Skeletal muscle satellite cell (primary cell): Measurements from ENCODE around the gene TBC1D10B.

Experiments
- H3K27me3 ChIP-seq: 2 replicates; pipeline ENCODE4 v1.7.0; 2013; ENCODE audit warnings: low read length; ENCODE audit not compliant: control insufficient read depth, insufficient read depth
- H3K36me3 ChIP-seq: 2 replicates; pipeline ENCODE4 v1.7.0; 2013; ENCODE audit warnings: mild to moderate bottlenecking, control low read depth, low read length; ENCODE audit not compliant: insufficient read depth
- H3K4me1 ChIP-seq: 2 replicates; pipeline ENCODE4 v1.7.0; 2013; ENCODE audit warnings: low read length; ENCODE audit not compliant: control insufficient read depth, insufficient read depth
- H3K4me2 ChIP-seq: 2 replicates; pipeline ENCODE4 v1.7.0; 2013; ENCODE audit warnings: mild to moderate bottlenecking, low read length
- H3K4me3 ChIP-seq: 2 replicates; pipeline ENCODE4 v1.7.0; 2013; ENCODE audit warnings: low read length
- H3K9ac ChIP-seq: 2 replicates; pipeline ENCODE4 v1.7.0; 2013; ENCODE audit warnings: mild to moderate bottlenecking, low read depth, low read length, moderate library complexity
- H3K9me3 ChIP-seq: replicated peaks from 2 replicates; pipeline ENCODE4 v1.7.0; 2013; ENCODE audit warnings: mild to moderate bottlenecking, control low read depth, low read length

Gene TBC1D10B

GRCh38 chr16:30368122-30368791 lies 2.0 kb downstream of the TBC1D10B start:
- H3K36me3 ChIP-seq, result peaks cover 16% of the 10 kb centered on the region
- no peaks in the 10 kb centered on the region for H3K9me3 ChIP-seq
- H3K4me2 ChIP-seq, result peak overlapping the region; percentile 86
- no peaks in the 10 kb centered on the region for H3K27me3 ChIP-seq
- H3K4me3 ChIP-seq, result peak overlapping the region; percentile 71
- peaks cover 29% of the 10 kb centered on the region for H3K4me1 ChIP-seq
- peak overlapping the region; percentile 71 for H3K9ac ChIP-seq

- H3K4me3 ChIP-seq, result peak overlapping the region; percentile 71
- H3K9ac ChIP-seq, result peak overlapping the region; percentile 71
- H3K9me3 ChIP-seq, result no peaks in the 10 kb centered on the region
- H3K36me3 ChIP-seq, result peaks cover 18% of the 10 kb centered on the region
- H3K4me2 ChIP-seq, result peak overlapping the region; percentile 86
- no peaks in the 10 kb centered on the region for H3K27me3 ChIP-seq
- H3K4me1 ChIP-seq, result peaks cover 29% of the 10 kb centered on the region
Measured at GRCh38 chr16:30367349-30368009, 2.8 kb downstream of the TBC1D10B start.

- Histone ChIP-seq H3K4me2 (peak overlapping the region; percentile 86), H3K36me3 (peaks cover 21% of the 10 kb centered on the region), H3K9ac (no peak overlapping the region), H3K4me1 (peaks cover 24% of the 10 kb centered on the region), H3K4me3 (peak overlapping the region; percentile 13), H3K9me3 (no peaks in the 10 kb centered on the region), H3K27me3 (no peaks in the 10 kb centered on the region)
Measured at GRCh38 chr16:30366511-30366910, 3.8 kb downstream of the TBC1D10B start.

DNA sequence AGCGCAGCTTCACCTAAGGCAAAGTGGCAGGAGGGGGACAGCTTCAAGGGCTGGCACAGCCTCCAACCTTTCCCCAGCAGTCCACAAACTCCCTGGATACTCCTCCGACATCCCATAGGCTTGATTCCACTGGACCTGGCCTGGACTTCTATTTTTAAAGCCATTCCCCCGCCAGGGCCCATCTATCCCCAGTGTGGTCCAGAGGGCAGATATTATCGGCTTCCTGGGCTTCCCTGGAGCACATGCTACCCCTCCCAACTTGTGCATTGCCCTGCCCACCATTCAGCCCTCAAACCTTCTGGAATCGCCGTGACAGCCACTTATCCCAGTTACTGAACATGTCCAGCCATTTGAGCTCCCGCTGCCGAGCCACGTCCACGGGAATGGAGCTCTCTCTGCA lies 5.1 kb downstream of the TBC1D10B start:
- H3K4me1 ChIP-seq, result peaks cover 19% of the 10 kb centered on the region
- H3K27me3 ChIP-seq, result no peaks in the 10 kb centered on the region
- H3K4me2 ChIP-seq, result no peak overlapping the region
- no peak overlapping the region for H3K4me3 ChIP-seq
- H3K9me3 ChIP-seq, result no peaks in the 10 kb centered on the region
- peaks cover 30% of the 10 kb centered on the region for H3K36me3 ChIP-seq
- no peak overlapping the region for H3K9ac ChIP-seq

- H3K9me3 ChIP-seq, result no peaks in the 10 kb centered on the region
- peaks cover 44% of the 10 kb centered on the region for H3K36me3 ChIP-seq
- H3K4me2 ChIP-seq, result no peak overlapping the region
- H3K9ac ChIP-seq, result no peak overlapping the region
- H3K4me3 ChIP-seq, result no peak overlapping the region
- H3K27me3 ChIP-seq, result no peaks in the 10 kb centered on the region
- peaks cover 14% of the 10 kb centered on the region for H3K4me1 ChIP-seq
Measured at GRCh38 chr16:30361180-30361579, 9.1 kb downstream of the TBC1D10B start.

DNA sequence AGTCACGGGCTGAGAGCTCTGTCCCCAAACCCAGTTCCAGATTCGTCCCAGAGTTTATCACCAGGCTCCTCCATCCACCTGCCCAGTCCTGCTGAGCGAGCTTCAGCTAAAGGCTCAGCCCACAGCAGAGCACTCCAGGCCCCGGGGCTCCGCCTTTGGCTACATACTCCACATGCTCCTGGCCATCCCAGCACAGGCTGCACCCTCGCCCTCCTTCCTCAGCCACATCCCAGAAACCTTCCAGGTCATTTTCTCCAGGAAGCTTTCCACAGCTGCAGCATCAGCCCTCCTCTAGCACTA lies 10.5 kb downstream of the TBC1D10B start:
- no peaks in the 10 kb centered on the region for H3K9me3 ChIP-seq
- peaks cover 34% of the 10 kb centered on the region for H3K36me3 ChIP-seq
- H3K4me3 ChIP-seq, result no peak overlapping the region
- H3K27me3 ChIP-seq, result no peaks in the 10 kb centered on the region
- no peak overlapping the region for H3K9ac ChIP-seq
- H3K4me1 ChIP-seq, result peaks cover 23% of the 10 kb centered on the region
- H3K4me2 ChIP-seq, result no peak overlapping the region

- no peak overlapping the region for H3K4me2 ChIP-seq
Measured at GRCh38 chr16:30358990-30359870, 11.1 kb downstream of the TBC1D10B start.

DNA sequence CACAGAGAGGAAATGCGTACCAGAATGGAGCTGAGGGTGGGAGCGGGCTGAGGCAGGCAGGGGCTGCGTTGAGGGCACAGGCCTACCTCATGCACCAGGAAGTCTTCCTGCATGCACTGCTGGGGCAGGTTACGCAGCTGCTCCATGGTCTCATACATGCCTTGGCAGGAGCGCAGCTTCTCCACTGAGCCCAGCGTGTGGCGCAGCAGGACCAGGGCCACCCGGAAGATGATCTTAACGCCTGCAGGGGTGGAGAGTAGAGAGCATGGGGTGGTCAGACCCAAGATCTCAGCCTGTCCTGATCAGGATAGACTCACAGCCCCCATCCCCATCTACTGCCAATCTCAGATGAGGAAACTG lies 11.7 kb downstream of the TBC1D10B start:
- H3K36me3 ChIP-seq, result peaks cover 38% of the 10 kb centered on the region
- no peak overlapping the region for H3K4me3 ChIP-seq

More at GRCh38 chr16:30358990-30359870, 11.1 kb downstream of the TBC1D10B start:
- H3K9me3 ChIP-seq, result no peaks in the 10 kb centered on the region
- H3K4me3 ChIP-seq, result no peak overlapping the region
- H3K4me1 ChIP-seq, result peaks cover 23% of the 10 kb centered on the region
- no peaks in the 10 kb centered on the region for H3K27me3 ChIP-seq
- H3K9ac ChIP-seq, result no peak overlapping the region
- H3K36me3 ChIP-seq, result peaks cover 33% of the 10 kb centered on the region

DNA sequence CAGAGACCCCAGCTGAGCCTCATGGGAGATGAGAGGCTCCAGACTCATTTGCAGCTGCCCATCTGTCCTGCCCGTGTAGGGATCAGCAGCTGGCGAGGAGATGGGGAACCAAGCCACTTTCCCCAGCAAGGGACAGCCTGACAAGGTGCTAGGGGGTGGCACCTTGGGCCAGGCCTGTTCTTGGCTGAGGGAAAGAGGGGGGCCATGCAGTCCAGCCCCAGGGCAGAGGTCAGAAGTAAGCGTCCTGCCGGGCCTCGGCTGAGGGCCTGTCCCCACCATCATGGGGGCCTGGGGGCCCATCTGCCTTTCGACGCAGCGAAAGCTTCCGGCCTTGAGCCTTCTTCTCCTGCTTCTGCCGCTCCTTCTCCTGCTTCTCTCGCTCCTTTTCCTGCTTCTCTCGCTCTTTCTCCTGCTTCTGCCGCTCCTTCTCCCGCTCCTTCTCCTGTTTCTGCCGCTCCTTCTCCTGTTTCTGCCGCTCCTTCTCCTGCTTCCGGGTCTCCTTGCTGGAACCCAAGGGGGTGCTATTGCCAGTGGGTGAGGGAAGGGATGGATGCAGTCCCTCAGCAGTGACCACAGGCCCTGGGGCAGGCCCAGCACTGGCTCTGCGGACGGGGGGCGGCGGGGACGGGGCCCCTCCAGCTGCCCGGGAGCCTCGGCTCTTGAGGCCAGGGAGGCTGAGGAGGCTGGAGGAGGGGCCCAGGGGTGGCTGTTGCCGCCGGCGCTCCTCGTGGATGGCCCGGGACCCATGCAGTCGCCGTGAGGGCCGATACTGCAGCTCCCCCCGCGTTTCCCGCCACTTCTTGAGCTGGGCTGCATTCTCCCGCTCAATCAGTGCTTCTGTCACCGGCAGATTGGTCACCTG lies 12.3 kb downstream of the TBC1D10B start:
- peaks cover 33% of the 10 kb centered on the region for H3K4me1 ChIP-seq
- no peaks in the 10 kb centered on the region for H3K9me3 ChIP-seq
- no peak overlapping the region for H3K4me3 ChIP-seq
- no peak overlapping the region for H3K9ac ChIP-seq
- H3K36me3 ChIP-seq, result peaks cover 44% of the 10 kb centered on the region
- no peaks in the 10 kb centered on the region for H3K27me3 ChIP-seq
- H3K4me2 ChIP-seq, result no peak overlapping the region

More for the DNA sequence above, 11.7 kb downstream of the TBC1D10B start:
- Histone ChIP-seq H3K27me3 (no peaks in the 10 kb centered on the region), H3K9ac (no peak overlapping the region), H3K4me1 (peaks cover 30% of the 10 kb centered on the region), H3K4me2 (no peak overlapping the region), H3K9me3 (no peaks in the 10 kb centered on the region)

- Histone ChIP-seq H3K27me3 (no peaks in the 10 kb centered on the region), H3K4me1 (peaks cover 40% of the 10 kb centered on the region), H3K9me3 (no peaks in the 10 kb centered on the region), H3K36me3 (peaks cover 47% of the 10 kb centered on the region), H3K9ac (no peak overlapping the region), H3K4me2 (no peak overlapping the region), H3K4me3 (no peak overlapping the region)
Measured at GRCh38 chr16:30357085-30357714, 13.1 kb downstream of the TBC1D10B start.
